Neural progenitor cell (in vitro differentiated cells): Measurements from ENCODE around the gene PLA2G4C. TPM values are rescaled to one million over a fixed set of nuclear protein-coding genes. Genes with fewer than 3 reads are reported as not detected.

Source experiments
- DNase-seq: peaks from one replicate; pipeline ENCODE4 v3.0.0-alpha.2; 2016; ENCODE audit warnings: low spot score
- H2AFZ ChIP-seq: fragments of 200-600 bp; sonication (generic); replicated peaks from 2 replicates; pipeline ENCODE4 v1.6.1; 2016; ENCODE audit warnings: antibody characterized with exemption
- H3F3A ChIP-seq: fragments of 200-600 bp; sonication (generic); 2 replicates; pipeline ENCODE4 v1.6.1; 2016; ENCODE audit warnings: antibody characterized with exemption, low read depth
- H3K27ac ChIP-seq: fragments of 200-600 bp; sonication (generic); 2 replicates; pipeline ENCODE4 v1.5.1; 2016; ENCODE audit warnings: mild to moderate bottlenecking
- H3K27me3 ChIP-seq: fragments of 200-600 bp; sonication (generic); 2 replicates; pipeline ENCODE4 v1.6.1; 2016; ENCODE audit warnings: mild to moderate bottlenecking, moderate library complexity
- H3K36me3 ChIP-seq: fragments of 200-600 bp; sonication (generic); 2 replicates; pipeline ENCODE4 v1.5.1; 2016
- H3K4me1 ChIP-seq: fragments of 200-600 bp; sonication (generic); 2 replicates; pipeline ENCODE4 v1.6.1; 2016; ENCODE audit warnings: mixed run types
- H3K4me2 ChIP-seq: fragments of 200-600 bp; sonication (generic); 2 replicates; pipeline ENCODE4 v1.6.1; 2016
- H3K4me3 ChIP-seq: fragments of 200-600 bp; sonication (generic); 2 replicates; pipeline ENCODE4 v1.5.1; 2016
- H3K79me2 ChIP-seq: fragments of 200-600 bp; sonication (generic); 2 replicates; pipeline ENCODE4 v1.6.1; 2016; ENCODE audit warnings: low read depth
- H3K9ac ChIP-seq: fragments of 200-600 bp; sonication (generic); 2 replicates; pipeline ENCODE4 v1.6.1; 2016
- H3K9me3 ChIP-seq: fragments of 200-600 bp; sonication (generic); 2 replicates; pipeline ENCODE4 v1.5.1; 2016; ENCODE audit warnings: low read depth
- H4K20me1 ChIP-seq: fragments of 200-600 bp; sonication (generic); 2 replicates; pipeline ENCODE4 v1.6.1; 2016; ENCODE audit warnings: low read depth
- H3K27ac Mint-ChIP-seq: 3 replicates; pipeline ENCODE4 v1.8.0; 2021; ENCODE audit warnings: mixed read lengths
- H3K27me3 Mint-ChIP-seq: 2 replicates; pipeline ENCODE4 v1.8.0; 2022; ENCODE audit warnings: low read depth, mild to moderate bottlenecking, inconsistent platforms, moderate library complexity, mixed read lengths; ENCODE audit not compliant: insufficient read depth
- H3K36me3 Mint-ChIP-seq: 3 replicates; pipeline ENCODE4 v1.8.0; 2021; ENCODE audit warnings: mixed read lengths
- H3K4me1 Mint-ChIP-seq: 3 replicates; pipeline ENCODE4 v1.8.0; 2021; ENCODE audit warnings: mixed read lengths
- H3K4me3 Mint-ChIP-seq: 3 replicates; pipeline ENCODE4 v1.8.0; 2021; ENCODE audit warnings: mild to moderate bottlenecking, moderate library complexity, mixed read lengths
- H3K9me3 Mint-ChIP-seq: 3 replicates; pipeline ENCODE4 v1.8.0; 2020; ENCODE audit warnings: mixed read lengths
- EZH2 ChIP-seq: fragments of 200-600 bp; sonication (generic); IDR thresholded peaks from 2 replicates; pipeline ENCODE4 v1.6.1; 2017; ENCODE audit warnings: antibody characterized with exemption, mild to moderate bottlenecking, moderate library complexity
- EZH2phosphoT487 ChIP-seq: fragments of 200-600 bp; sonication (generic); IDR thresholded peaks from 2 replicates; pipeline ENCODE4 v1.6.1; 2017; ENCODE audit warnings: antibody characterized with exemption
- total RNA-seq: library from RNA; depleted of rRNA; stranded (reverse); fragments of >200 nt; gene quantifications from 2 replicates; pipeline ENCODE4 v1.2.3, GENCODE V29; 2015; ENCODE audit warnings: low replicate concordance
- TF ChIP-seq, protein P1 (sequence below): fragments of 200-600 bp; sonication (generic); IDR thresholded peaks from 2 replicates; pipeline ENCODE4 v1.5.1; 2017; ENCODE audit warnings: antibody characterized with exemption, mild to moderate bottlenecking

The PLA2G4C gene
- total RNA-seq, 1 donor from 2014 or later: not detected

DNA sequence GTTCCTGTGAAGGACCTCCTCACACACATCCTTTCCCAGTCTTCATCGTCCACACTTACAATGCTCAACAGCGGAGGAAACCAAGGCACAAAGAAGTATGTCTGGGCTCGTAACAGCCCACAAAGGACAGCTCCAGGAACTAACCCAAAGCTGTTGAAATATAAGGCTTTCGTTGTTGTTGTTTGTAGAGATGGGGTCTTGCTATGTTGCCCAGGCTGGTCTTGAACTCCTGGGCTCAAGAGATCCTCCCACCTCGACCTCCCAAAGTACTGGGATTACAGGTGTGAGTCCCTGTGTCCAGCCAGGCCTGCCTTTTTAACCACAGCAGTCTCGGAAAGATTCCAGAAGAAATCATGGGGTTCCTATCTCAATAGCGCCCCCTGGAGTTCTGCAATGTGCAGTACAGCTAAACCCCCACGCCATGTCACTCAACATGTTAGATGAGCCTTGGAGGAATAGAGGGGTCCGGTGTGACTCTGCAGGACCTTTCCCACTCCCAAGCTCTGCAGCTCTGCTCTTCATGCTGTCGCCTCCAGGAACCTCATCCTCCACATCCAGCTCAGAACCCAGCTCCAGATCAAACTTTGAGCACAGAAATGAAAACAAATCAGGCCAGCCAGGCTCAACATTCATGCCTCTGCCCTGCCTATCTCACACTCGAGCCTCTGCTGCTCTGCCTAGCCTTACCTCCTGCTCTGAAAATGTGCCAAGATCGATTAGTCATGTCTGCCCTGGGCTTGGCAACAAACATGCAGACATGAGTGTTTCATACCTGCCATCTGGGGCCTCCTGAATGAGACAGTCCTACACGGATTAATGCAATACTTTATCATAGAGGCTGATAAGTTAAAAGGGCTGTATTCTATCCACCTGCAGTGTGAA, 7.5 kb downstream of the PLA2G4C start:
- Mint-ChIP-seq H3K4me3 (no peak overlapping the region), H3K9me3 (no peaks in the 10 kb centered on the region), H3K4me1 (peaks cover 6% of the 10 kb centered on the region), H3K27me3 (peaks cover 3% of the 10 kb centered on the region), H3K27ac (peak overlapping the region; percentile 10), H3K36me3 (no peaks in the 10 kb centered on the region)
- Histone ChIP-seq H3K9ac (no peak overlapping the region), H3K4me2 (no peak overlapping the region), H3K79me2 (no peaks in the 10 kb centered on the region), H2AFZ (peak overlapping the region; percentile 40), H3F3A (no peaks in the 10 kb centered on the region), H3K4me3 (no peak overlapping the region), H3K9me3 (no peaks in the 10 kb centered on the region), H3K36me3 (no peaks in the 10 kb centered on the region), H3K27me3 (no peaks in the 10 kb centered on the region), H4K20me1 (no peaks in the 10 kb centered on the region), H3K4me1 (no peaks in the 10 kb centered on the region), H3K27ac (no peak overlapping the region)
- DNase-seq: peak; percentile 69
- TF ChIP-seq, protein P1, sequence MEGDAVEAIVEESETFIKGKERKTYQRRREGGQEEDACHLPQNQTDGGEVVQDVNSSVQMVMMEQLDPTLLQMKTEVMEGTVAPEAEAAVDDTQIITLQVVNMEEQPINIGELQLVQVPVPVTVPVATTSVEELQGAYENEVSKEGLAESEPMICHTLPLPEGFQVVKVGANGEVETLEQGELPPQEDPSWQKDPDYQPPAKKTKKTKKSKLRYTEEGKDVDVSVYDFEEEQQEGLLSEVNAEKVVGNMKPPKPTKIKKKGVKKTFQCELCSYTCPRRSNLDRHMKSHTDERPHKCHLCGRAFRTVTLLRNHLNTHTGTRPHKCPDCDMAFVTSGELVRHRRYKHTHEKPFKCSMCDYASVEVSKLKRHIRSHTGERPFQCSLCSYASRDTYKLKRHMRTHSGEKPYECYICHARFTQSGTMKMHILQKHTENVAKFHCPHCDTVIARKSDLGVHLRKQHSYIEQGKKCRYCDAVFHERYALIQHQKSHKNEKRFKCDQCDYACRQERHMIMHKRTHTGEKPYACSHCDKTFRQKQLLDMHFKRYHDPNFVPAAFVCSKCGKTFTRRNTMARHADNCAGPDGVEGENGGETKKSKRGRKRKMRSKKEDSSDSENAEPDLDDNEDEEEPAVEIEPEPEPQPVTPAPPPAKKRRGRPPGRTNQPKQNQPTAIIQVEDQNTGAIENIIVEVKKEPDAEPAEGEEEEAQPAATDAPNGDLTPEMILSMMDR: peak; percentile 84
- no peak for TF ChIP-seq EZH2phosphoT487

- no peaks in the 10 kb centered on the region for H3K9me3 ChIP-seq
- H3K36me3 ChIP-seq: no peaks in the 10 kb centered on the region
- TF ChIP-seq, protein P1: no peak
- no peak for TF ChIP-seq EZH2phosphoT487
- no peak for TF ChIP-seq EZH2
- H3K27me3 ChIP-seq: no peaks in the 10 kb centered on the region
- no peak overlapping the region for H3K27ac ChIP-seq
- Mint-ChIP-seq H3K9me3 (peaks cover 9% of the 10 kb centered on the region), H3K27ac (peak overlapping the region; percentile 83), H3K27me3 (peaks cover 17% of the 10 kb centered on the region), H3K36me3 (no peaks in the 10 kb centered on the region), H3K4me3 (no peak overlapping the region), H3K4me1 (peaks cover 12% of the 10 kb centered on the region)
- no peak overlapping the region for H3K4me2 ChIP-seq
- H3K9ac ChIP-seq: no peak overlapping the region
- H4K20me1 ChIP-seq: no peaks in the 10 kb centered on the region
- no peak overlapping the region for H2AFZ ChIP-seq
- no peaks in the 10 kb centered on the region for H3K79me2 ChIP-seq
- no peak overlapping the region for H3K4me3 ChIP-seq
- no peaks in the 10 kb centered on the region for H3K4me1 ChIP-seq
- H3F3A ChIP-seq: no peaks in the 10 kb centered on the region
- no peak for DNase-seq
Measured at GRCh38 chr19:48095612-48096175, 14.9 kb downstream of the PLA2G4C start.

GRCh38 chr19:48094855-48095203, 15.8 kb downstream of the PLA2G4C start:
- H3K27me3 Mint-ChIP-seq: peaks cover 13% of the 10 kb centered on the region
- H3K4me3 Mint-ChIP-seq: no peak overlapping the region
- peaks cover 16% of the 10 kb centered on the region for H3K4me1 Mint-ChIP-seq
- Histone ChIP-seq H4K20me1 (no peaks in the 10 kb centered on the region), H3K27ac (no peak overlapping the region), H3K27me3 (no peaks in the 10 kb centered on the region), H3K9ac (no peak overlapping the region), H2AFZ (no peak overlapping the region), H3K9me3 (no peaks in the 10 kb centered on the region), H3K36me3 (no peaks in the 10 kb centered on the region), H3K4me3 (no peak overlapping the region), H3K4me2 (no peak overlapping the region), H3K4me1 (no peaks in the 10 kb centered on the region), H3K79me2 (no peaks in the 10 kb centered on the region), H3F3A (no peaks in the 10 kb centered on the region)
- no peak for DNase-seq
- H3K9me3 Mint-ChIP-seq: peaks cover 14% of the 10 kb centered on the region
- H3K27ac Mint-ChIP-seq: no peak overlapping the region
- H3K36me3 Mint-ChIP-seq: no peaks in the 10 kb centered on the region
- TF ChIP-seq EZH2: no peak
- TF ChIP-seq, protein P1: no peak
- no peak for TF ChIP-seq EZH2phosphoT487
